ENCODE measurements around the gene MARK1. TPM values are rescaled to one million over a fixed set of nuclear protein-coding genes. Genes with fewer than 3 reads are reported as not detected.

MARK1 gene
- total and polyA plus RNA-seq, 2 of the 13 experiments (the other 11 are each of a cell fraction or from before 2014, with no cell fraction given): not detected

DNA sequence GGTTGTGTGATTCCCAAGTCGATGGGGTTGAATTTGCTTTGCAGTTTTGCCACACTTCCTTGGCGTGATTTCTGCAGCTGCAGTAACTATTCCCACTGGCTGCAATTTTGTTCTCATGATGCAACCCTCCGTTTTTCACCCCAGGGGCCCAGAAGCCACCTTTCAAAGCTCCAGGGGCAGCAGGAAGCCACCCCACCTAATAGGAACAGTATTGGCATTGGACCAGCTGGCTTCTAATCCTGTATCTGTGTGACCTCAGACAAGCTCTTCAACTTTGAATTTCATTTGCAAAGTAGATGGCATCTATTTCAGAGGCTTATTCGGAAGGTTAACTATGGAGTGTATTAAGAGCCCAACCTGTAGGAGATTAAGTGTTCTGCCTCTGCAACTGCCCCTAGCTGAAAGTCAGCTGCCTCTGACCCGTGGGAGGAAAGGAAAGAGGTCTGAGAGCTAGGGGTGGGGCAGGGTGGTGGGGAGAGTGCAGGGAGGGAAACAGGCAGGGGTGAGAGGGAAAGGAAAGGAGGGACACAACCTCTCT is 174.9 kb downstream of the MARK1 start:
- Histone ChIP-seq H3K4me2 (ENCODE audit: low read depth, low read length) (no peak overlapping the region), H2AFZ (ENCODE audit: low read length) (no peak overlapping the region), H4K20me1 (ENCODE audit: insufficient read depth, low read length) (peaks cover 4% of the 10 kb centered on the region; the same call in 1 of the 2 replicates), H3K27me3 (ENCODE audit: control insufficient read depth in 1 of 2, insufficient read depth in 2 of 2, low read length in 2 of 2) (no peaks in the 10 kb centered on the region), H3K4me3 (replicated peaks in 1 of 3; ENCODE audit: insufficient read depth in 1 of 3, low read depth in 2 of 3, low read length in 3 of 3) (no peak overlapping the region), H3K79me2 (ENCODE audit: insufficient read depth, low read length) (no peaks in the 10 kb centered on the region), H3K9ac (ENCODE audit: insufficient read depth, low read depth, low read length) (no peak overlapping the region), H3K9me3 (ENCODE audit: low read length) (no peaks in the 10 kb centered on the region), H3K36me3 (replicated peaks in 1 of 2; ENCODE audit: control insufficient read depth in 1 of 2, insufficient read depth in 2 of 2, low read length in 2 of 2) (peaks cover 1 to 3% of the 10 kb centered on the region in 2 experiments; a peak in 3 of 5 replicates), H3K4me1 (ENCODE audit: insufficient read depth, low read length) (peaks cover 78% of the 10 kb centered on the region), H3K27ac (ENCODE audit: extremely low read length, insufficient read depth, low read length) (no peak overlapping the region)
- ChIA-PET CTCF (ENCODE audit: low intra/inter-chr PET ratio, low total read pairs) (no interaction called here), POLR2A (interaction anchor here (0.9 kb wide), 1 partner anchor 45 kb away, joined by 4 read pairs; the partner anchor contains the start of gene MTARC2)
- ATAC-seq (no peak), FAIRE-seq (no peak), DNase-seq (ENCODE audit: low spot score) (no peak)
- no peak for TF ChIP-seq ZC3H4 (CRISPR knock-in tag; IDR thresholded peaks at IDR 0.05; ENCODE audit: borderline replicate concordance)
- no peak for TF ChIP-seq ZNF20 (CRISPR knock-in tag; IDR thresholded peaks at IDR 0.05)
- TF ChIP-seq NFATC3 (CRISPR knock-in tag; IDR thresholded peaks at IDR 0.05): no peak
- no peak for TF ChIP-seq ZNF496 (CRISPR knock-in tag; IDR thresholded peaks at IDR 0.05; ENCODE audit: insufficient replicate concordance)
- no peak for TF ChIP-seq ZBTB37 (CRISPR knock-in tag; IDR thresholded peaks at IDR 0.05)
- no peak for TF ChIP-seq ZZZ3 (CRISPR knock-in tag; IDR thresholded peaks at IDR 0.05; ENCODE audit: borderline replicate concordance)
- TF ChIP-seq ZKSCAN8 (CRISPR knock-in tag; IDR thresholded peaks at IDR 0.05; ENCODE audit: borderline replicate concordance): no peak
- in situ Hi-C loops (cut with HindIII; ENCODE audit: extremely low pct_ligation_motif_present, low pct_unique_long_range_greater_than_20kb): no loop called here
- BruUV-seq (replicated peaks): no TSS peak
- intact Hi-C loops (cut with micrococcal nuclease; ENCODE audit: unreplicated experiment): no loop called here
- WGBS (ENCODE audit: low lambda C conversion rate): 44% methylated on average over 4 of the region's 5 CpGs
